NCI-H2171 treated with DMSO at 0.1 percent for 48 hours (cell line): Measurements from ENCODE around the gene MSMO1.
"Not testable (repeated sequence)": the region's sequence is repeated elsewhere in the genome, so short reads cannot be mapped to it uniquely, and the experiment has no call there.

Source experiments
- DNase-seq: peaks from one replicate; lab custom pipeline; 2025; lab: John Stamatoyannopoulos, UW

Gene MSMO1

GRCh38 chr4:165324236-165324917 is 3.1 kb upstream of the MSMO1 start:
- no peak for DNase-seq

GRCh38 chr4:165324918-165325304 is 2.6 kb upstream of the MSMO1 start:
- DNase-seq = no peak

- DNase-seq = no peak
Measured at GRCh38 chr4:165325732-165326512, 1.5 kb upstream of the MSMO1 start.

GRCh38 chr4:165326831-165327210 is 648 bp upstream of the MSMO1 start:
- DNase-seq = no peak

- no peak for DNase-seq
Measured at GRCh38 chr4:165328101-165328425, 594 bp downstream of the MSMO1 start.

- no peak for DNase-seq
Measured at GRCh38 chr4:165328708-165329107, 1.2 kb downstream of the MSMO1 start.

GRCh38 chr4:165330071-165330470 is 2.6 kb downstream of the MSMO1 start:
- DNase-seq = no peak

GRCh38 chr4:165330666-165331065 is 3.2 kb downstream of the MSMO1 start:
- no peak for DNase-seq

GRCh38 chr4:165331359-165331758 is 3.9 kb downstream of the MSMO1 start:
- DNase-seq = no peak

- DNase-seq = no peak
Measured at GRCh38 chr4:165331823-165332222, 4.4 kb downstream of the MSMO1 start.

- DNase-seq = no peak
Measured at GRCh38 chr4:165332502-165332901, 5.0 kb downstream of the MSMO1 start.

- DNase-seq = no peak
Measured at GRCh38 chr4:165335163-165335703, 7.8 kb downstream of the MSMO1 start.

- DNase-seq = no peak
Measured at GRCh38 chr4:165336743-165337142, 9.3 kb downstream of the MSMO1 start.

- not testable (repeated sequence) for DNase-seq
Measured at GRCh38 chr4:165342340-165342739, 14.9 kb downstream of the MSMO1 start.

- DNase-seq = peak; percentile 33
Measured at GRCh38 chr4:165343353-165344191, 16.1 kb downstream of the MSMO1 start.

- DNase-seq = no peak
Measured at GRCh38 chr4:165345666-165346417, 18.4 kb downstream of the MSMO1 start.

GRCh38 chr4:165347647-165348569 is 20.4 kb downstream of the MSMO1 start:
- DNase-seq = no peak

GRCh38 chr4:165351359-165352130 is 24.1 kb downstream of the MSMO1 start:
- no peak for DNase-seq

- peak; percentile 45 for DNase-seq
Measured at GRCh38 chr4:165355900-165356300, 28.4 kb downstream of the MSMO1 start.

- no peak for DNase-seq
Measured at GRCh38 chr4:165359506-165359905, 32.0 kb downstream of the MSMO1 start.
